Naive thymus-derived CD8-positive, alpha-beta T cell (primary cell): Measurements from ENCODE around the gene ALPL. TPM values are rescaled to one million over a fixed set of nuclear protein-coding genes. Genes with fewer than 3 reads are reported as not detected.

ENCODE experiments used
- ATAC-seq, 2 donors: fragments of 150-1000 bp; cut with Tn5 transposase in 1 of 2; sonication (Bioruptor Pico), chemical (Tn5 transposase) in 1 of 2; 1 replicate in 1 of 2; 2 replicates in 1 of 2; pipeline ENCODE4 v1.10.0; 2021; ENCODE audit warnings: mild to moderate bottlenecking in 2 of 2, moderate library complexity in 2 of 2
- POLR2A ChIA-PET: fragments of 350-600 bp; sonication (Branson Sonifier 250); formaldehyde crosslinking; loops from one replicate; lab custom pipeline; 2021; ENCODE audit warnings: antibody characterized with exemption; lab: Charles Lee
- DNase-seq, 10 donors: peaks; one replicate each; pipeline versions ENCODE4 v3.0.0 to v3.0.0-alpha.2; 2020 to 2022
- H3K27ac Mint-ChIP-seq, 10 donors: one replicate each; pipeline ENCODE4 v1.8.0; 2020 to 2022; ENCODE audit warnings: mild to moderate bottlenecking in 10 of 10, mixed read lengths in 10 of 10, moderate library complexity in 4 of 10, inconsistent platforms in 1 of 10
- H3K27me3 Mint-ChIP-seq, 5 donors: one replicate each; pipeline ENCODE4 v1.8.0; 2021 to 2022; ENCODE audit warnings: mixed read lengths in 5 of 5
- H3K36me3 Mint-ChIP-seq, 3 donors: one replicate each; pipeline ENCODE4 v1.8.0; 2020 to 2022; ENCODE audit warnings: mixed read lengths in 3 of 3, mild to moderate bottlenecking in 2 of 3, inconsistent platforms in 1 of 3
- H3K4me1 Mint-ChIP-seq, 4 donors: one replicate each; pipeline ENCODE4 v1.8.0; 2021 to 2022; ENCODE audit warnings: mixed read lengths in 4 of 4
- H3K4me3 Mint-ChIP-seq, 10 donors: one replicate each; pipeline ENCODE4 v1.8.0; 2020 to 2022; ENCODE audit warnings: mild to moderate bottlenecking in 10 of 10, mixed read lengths in 10 of 10, moderate library complexity in 6 of 10, inconsistent platforms in 1 of 10
- H3K9me3 Mint-ChIP-seq, 9 donors: one replicate each; pipeline ENCODE4 v1.8.0; 2020 to 2022; ENCODE audit warnings: mixed read lengths in 9 of 9, mild to moderate bottlenecking in 3 of 9, inconsistent platforms in 1 of 9, moderate library complexity in 1 of 9
- polyA plus RNA-seq, 3 donors: library from polyadenylated mRNA; unstranded; fragments of 300-500 nt; fragmentation: Illumina TruSeq; gene quantifications; one replicate each; pipeline ENCODE4 v1.2.3, GENCODE V29; 2021
- total RNA-seq, 8 experiments: library from RNA in 2 of 8; stranded (reverse) in 2 of 8; gene quantifications; one replicate each; pipeline ENCODE4 v1.2.3 and lab custom pipeline; 2021 to 2026

The ALPL gene
- total and polyA plus RNA-seq, 5 experiments from 2014 or later, result not detected

GRCh38 chr1:21523297-21523813, 14.1 kb downstream of the ALPL start:
- ATAC-seq (no peak), DNase-seq (peak in 1 of 10 donors; percentile 9)
- Mint-ChIP-seq H3K4me1 (peaks cover 0 to 19% (median 1%) of the 10 kb centered on the region in 4 donors), H3K27me3 (no peaks in the 10 kb centered on the region), H3K9me3 (no peaks in the 10 kb centered on the region), H3K4me3 (no peak overlapping the region), H3K27ac (peak overlapping the region in 1 of 10 donors; percentile 55), H3K36me3 (no peaks in the 10 kb centered on the region)
- POLR2A ChIA-PET, result no interaction called here

- Mint-ChIP-seq H3K27me3 (no peaks in the 10 kb centered on the region), H3K4me3 (no peak overlapping the region), H3K27ac (no peak overlapping the region), H3K9me3 (no peaks in the 10 kb centered on the region), H3K36me3 (no peaks in the 10 kb centered on the region), H3K4me1 (peaks cover 0 to 13% (median 1%) of the 10 kb centered on the region in 4 donors)
- POLR2A ChIA-PET, result no interaction called here
- DNase-seq (peak in 1 of 10 donors; percentile 28), ATAC-seq (no peak)
Measured at GRCh38 chr1:21524220-21524619, 15.0 kb downstream of the ALPL start.

- H3K9me3 Mint-ChIP-seq, result no peaks in the 10 kb centered on the region
- no peak overlapping the region for H3K4me3 Mint-ChIP-seq
- no peak overlapping the region for H3K27ac Mint-ChIP-seq
- H3K27me3 Mint-ChIP-seq, result peaks cover 0 to 2% (median 0%) of the 10 kb centered on the region in 5 donors
- POLR2A ChIA-PET, result no interaction called here
- ATAC-seq, result no peak
- DNase-seq, result peak in 1 of 10 donors; percentile 52
- H3K4me1 Mint-ChIP-seq, result peaks cover 0 to 9% (median 1%) of the 10 kb centered on the region in 4 donors
- no peaks in the 10 kb centered on the region for H3K36me3 Mint-ChIP-seq
Measured at GRCh38 chr1:21524686-21525339, 15.6 kb downstream of the ALPL start.

- no peak for ATAC-seq
- H3K27ac Mint-ChIP-seq, result no peak overlapping the region
- POLR2A ChIA-PET, result no interaction called here
- H3K4me1 Mint-ChIP-seq, result peaks cover 0 to 9% (median 1%) of the 10 kb centered on the region in 4 donors
- H3K9me3 Mint-ChIP-seq, result no peaks in the 10 kb centered on the region
- DNase-seq, result no peak
- H3K27me3 Mint-ChIP-seq, result peaks cover 0 to 2% (median 0%) of the 10 kb centered on the region in 5 donors
- no peaks in the 10 kb centered on the region for H3K36me3 Mint-ChIP-seq
- no peak overlapping the region for H3K4me3 Mint-ChIP-seq
Measured at GRCh38 chr1:21525340-21525717, 16.1 kb downstream of the ALPL start.

GRCh38 chr1:21526441-21526840, 17.2 kb downstream of the ALPL start:
- no peak for DNase-seq
- Mint-ChIP-seq H3K4me1 (peaks cover 0 to 9% (median 1%) of the 10 kb centered on the region in 4 donors), H3K9me3 (no peaks in the 10 kb centered on the region), H3K4me3 (no peak overlapping the region), H3K27me3 (peaks cover 2 to 9% (median 5%) of the 10 kb centered on the region in 5 donors), H3K36me3 (no peaks in the 10 kb centered on the region), H3K27ac (no peak overlapping the region)
- POLR2A ChIA-PET, result no interaction called here
- no peak for ATAC-seq

DNA sequence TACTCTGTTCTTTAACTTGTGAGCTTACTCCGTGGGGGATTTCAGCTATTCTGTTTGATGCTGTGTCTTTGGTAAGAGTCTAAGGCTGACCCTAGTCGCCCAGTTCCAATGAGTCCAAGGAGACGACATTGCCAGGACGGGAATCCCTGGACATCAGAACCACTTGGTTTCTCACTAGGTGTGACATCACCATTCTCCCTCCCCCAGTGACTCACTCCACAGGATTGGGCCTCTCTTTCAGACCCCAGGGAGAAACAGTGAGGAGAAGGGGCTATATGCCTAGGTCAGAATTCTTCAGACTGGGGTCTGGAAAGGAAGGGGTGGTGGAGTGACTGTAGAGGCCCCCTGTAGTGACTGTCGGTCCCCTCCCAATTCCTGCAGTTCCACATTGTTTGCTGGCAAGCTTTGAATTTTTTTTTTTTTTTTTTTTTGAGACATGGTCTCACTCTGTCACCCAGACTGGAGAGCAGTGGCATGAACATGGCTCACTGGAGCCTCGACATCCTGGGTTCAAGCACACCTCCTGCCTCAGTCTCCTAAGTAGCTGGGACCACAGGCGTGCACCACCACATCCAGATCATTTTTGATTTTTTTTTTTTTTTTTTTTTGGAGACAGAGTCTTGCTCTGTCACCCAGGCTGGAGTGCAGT, 21.3 kb downstream of the ALPL start:
- no peak overlapping the region for H3K27ac Mint-ChIP-seq
- POLR2A ChIA-PET, result no interaction called here
- DNase-seq (no peak), ATAC-seq (no peak)
- peaks cover 9 to 28% (median 15%) of the 10 kb centered on the region in 5 donors for H3K27me3 Mint-ChIP-seq
- no peaks in the 10 kb centered on the region for H3K9me3 Mint-ChIP-seq
- H3K4me1 Mint-ChIP-seq, result peaks cover 0 to 2% (median 0%) of the 10 kb centered on the region in 4 donors
- H3K36me3 Mint-ChIP-seq, result no peaks in the 10 kb centered on the region
- H3K4me3 Mint-ChIP-seq, result no peak overlapping the region

DNA sequence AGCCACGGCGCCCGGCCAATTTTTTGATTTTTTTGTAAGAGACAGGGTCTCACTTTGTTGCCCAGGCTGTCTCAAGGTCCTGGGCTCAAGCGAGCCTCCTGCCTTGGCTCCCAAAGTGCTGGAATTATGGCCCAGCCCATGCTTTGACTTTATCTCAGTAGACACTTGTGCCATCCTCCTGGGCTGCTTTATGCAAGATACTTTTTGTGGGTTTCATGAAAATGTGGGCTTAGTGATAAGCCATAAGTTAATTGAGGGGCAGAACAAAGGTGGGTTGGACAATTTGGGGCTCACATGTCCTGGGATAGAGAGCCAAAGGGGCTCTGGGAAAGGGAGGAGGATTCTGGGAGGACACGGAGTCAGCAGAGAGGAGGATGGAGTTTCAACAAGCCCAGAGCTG, 22.0 kb downstream of the ALPL start:
- H3K27ac Mint-ChIP-seq, result peak overlapping the region in 2 of 10 donors; percentile 8 to 42
- DNase-seq (no peak), ATAC-seq (no peak)
- POLR2A ChIA-PET, result no interaction called here
- no peaks in the 10 kb centered on the region for H3K36me3 Mint-ChIP-seq
- peaks cover 0 to 2% (median 0%) of the 10 kb centered on the region in 4 donors for H3K4me1 Mint-ChIP-seq
- H3K9me3 Mint-ChIP-seq, result no peaks in the 10 kb centered on the region
- no peak overlapping the region for H3K4me3 Mint-ChIP-seq
- peaks cover 11 to 28% (median 15%) of the 10 kb centered on the region in 5 donors for H3K27me3 Mint-ChIP-seq

- H3K27ac Mint-ChIP-seq, result no peak overlapping the region
- no peaks in the 10 kb centered on the region for H3K9me3 Mint-ChIP-seq
- no peak for ATAC-seq
- no peak overlapping the region for H3K4me3 Mint-ChIP-seq
- H3K4me1 Mint-ChIP-seq, result no peaks in the 10 kb centered on the region
- no peaks in the 10 kb centered on the region for H3K36me3 Mint-ChIP-seq
- no peak for DNase-seq
- H3K27me3 Mint-ChIP-seq, result peaks cover 12 to 31% (median 19%) of the 10 kb centered on the region in 5 donors
- POLR2A ChIA-PET, result interaction anchor here (0.6 kb wide), 1 partner anchor 867 kb away, joined by 5 read pairs; no protein-coding TSS in a partner anchor
Measured at GRCh38 chr1:21532496-21532895, 23.3 kb downstream of the ALPL start.

GRCh38 chr1:21532992-21533534, 23.8 kb downstream of the ALPL start:
- peaks cover 16 to 34% (median 24%) of the 10 kb centered on the region in 5 donors for H3K27me3 Mint-ChIP-seq
- H3K27ac Mint-ChIP-seq, result no peak overlapping the region
- no peaks in the 10 kb centered on the region for H3K4me1 Mint-ChIP-seq
- H3K4me3 Mint-ChIP-seq, result no peak overlapping the region
- H3K36me3 Mint-ChIP-seq, result no peaks in the 10 kb centered on the region
- DNase-seq (no peak), ATAC-seq (no peak)
- POLR2A ChIA-PET, result no interaction called here
- H3K9me3 Mint-ChIP-seq, result no peaks in the 10 kb centered on the region

GRCh38 chr1:21534146-21534545, 24.9 kb downstream of the ALPL start:
- no peak for DNase-seq
- ATAC-seq, result no peak
- H3K4me1 Mint-ChIP-seq, result no peaks in the 10 kb centered on the region
- POLR2A ChIA-PET, result no interaction called here
- no peaks in the 10 kb centered on the region for H3K9me3 Mint-ChIP-seq
- no peak overlapping the region for H3K4me3 Mint-ChIP-seq
- H3K36me3 Mint-ChIP-seq, result no peaks in the 10 kb centered on the region
- H3K27ac Mint-ChIP-seq, result no peak overlapping the region
- H3K27me3 Mint-ChIP-seq, result peaks cover 18 to 39% (median 29%) of the 10 kb centered on the region in 5 donors

GRCh38 chr1:21534674-21535378, 25.6 kb downstream of the ALPL start:
- H3K27me3 Mint-ChIP-seq, result peaks cover 18 to 40% (median 29%) of the 10 kb centered on the region in 5 donors
- peak in 2 of 10 donors; percentile 4 to 9 for DNase-seq
- POLR2A ChIA-PET, result no interaction called here

DNA sequence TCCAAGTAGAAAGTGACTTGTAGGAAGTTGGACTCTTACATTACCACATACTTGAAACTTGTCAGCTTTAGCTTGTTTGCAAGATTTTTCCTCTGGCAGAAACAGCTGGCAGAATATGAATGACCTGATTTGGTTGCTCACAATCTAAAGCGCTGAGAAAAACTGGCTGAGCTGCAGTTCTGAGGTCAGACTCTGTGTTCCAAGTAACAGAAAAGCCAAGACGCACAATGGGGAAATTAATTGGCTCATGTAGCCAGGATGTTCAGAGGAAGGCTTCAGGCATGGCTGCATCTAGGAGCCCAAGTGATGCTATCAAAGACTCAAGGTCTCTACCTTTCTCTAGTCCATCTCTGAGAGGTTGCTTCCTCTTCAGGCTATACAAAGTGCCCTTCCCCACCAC, 27.0 kb downstream of the ALPL start:
- POLR2A ChIA-PET, result no interaction called here
- Mint-ChIP-seq H3K9me3 (no peaks in the 10 kb centered on the region), H3K27ac (no peak overlapping the region), H3K27me3 (peaks cover 26 to 51% (median 36%) of the 10 kb centered on the region in 5 donors), H3K4me3 (no peak overlapping the region), H3K4me1 (no peaks in the 10 kb centered on the region), H3K36me3 (no peaks in the 10 kb centered on the region)
- DNase-seq, result no peak
- no peak for ATAC-seq

More at GRCh38 chr1:21534674-21535378, 25.6 kb downstream of the ALPL start:
- Mint-ChIP-seq H3K36me3 (no peaks in the 10 kb centered on the region), H3K9me3 (no peaks in the 10 kb centered on the region), H3K4me1 (no peaks in the 10 kb centered on the region), H3K4me3 (no peak overlapping the region), H3K27ac (peak overlapping the region in 1 of 10 donors; percentile 6)
- ATAC-seq, result no peak
